CD14-positive monocyte (primary cell): ENCODE data around the gene UBE2G2. TPM values are rescaled to one million over a fixed set of nuclear protein-coding genes. Genes with fewer than 3 reads are reported as not detected.

Experiments
- DNase-seq, 3 donors: peaks; one replicate each; pipeline ENCODE4 v3.0.0-alpha.2; 2011 to 2022
- H2AFZ ChIP-seq: 2 replicates; pipeline ENCODE4 v1.6.0; 2012; ENCODE audit warnings: mild to moderate bottlenecking, low read depth, low read length, inconsistent platforms; ENCODE audit not compliant: insufficient read depth, poor library complexity, severe bottlenecking
- H3K27ac ChIP-seq, 2 donors: 1 replicate in 1 of 2; 2 replicates in 1 of 2; pipeline ENCODE4 v1.5.1; 2012 to 2013; ENCODE audit warnings: low read length in 2 of 2, control low read depth in 1 of 2, inconsistent platforms in 1 of 2, low read depth in 1 of 2, mild to moderate bottlenecking in 1 of 2
- H3K27me3 ChIP-seq, 2 donors: one replicate each; pipeline versions ENCODE4 v1.6.0 to v1.6.1; 2011 to 2013; ENCODE audit warnings: low read length in 2 of 2; ENCODE audit not compliant: control insufficient read depth in 2 of 2, insufficient read depth in 2 of 2
- H3K36me3 ChIP-seq, 2 donors: replicated peaks in 1 of 2; 1 replicate in 1 of 2; 2 replicates in 1 of 2; pipeline versions ENCODE4 v1.5.1 to v1.6.1; 2012 to 2013; ENCODE audit warnings: low read length in 2 of 2, control low read depth in 1 of 2, inconsistent platforms in 1 of 2, mild to moderate bottlenecking in 1 of 2; ENCODE audit not compliant: insufficient read depth in 2 of 2, control insufficient read depth in 1 of 2
- H3K4me1 ChIP-seq, 2 donors: 1 replicate in 1 of 2; 2 replicates in 1 of 2; pipeline versions ENCODE4 v1.5.1 to v1.6.1; 2012 to 2013; ENCODE audit warnings: low read length in 2 of 2, control low read depth in 1 of 2, inconsistent platforms in 1 of 2, mild to moderate bottlenecking in 1 of 2, moderate library complexity in 1 of 2; ENCODE audit not compliant: insufficient read depth in 2 of 2, control insufficient read depth in 1 of 2
- H3K4me2 ChIP-seq: replicated peaks from 2 replicates; pipeline ENCODE3; 2012; ENCODE audit warnings: low read length, moderate library complexity, mild to moderate bottlenecking; ENCODE audit not compliant: poor library complexity, severe bottlenecking; ENCODE audit errors: extremely low read depth
- H3K4me3 ChIP-seq, 3 experiments: fragments of 200-600 bp in 1 of 3; sonication (generic) in 1 of 3; replicated peaks in 1 of 3; 1 replicate in 2 of 3; 2 replicates in 1 of 3; pipeline ENCODE4 v1.5.1; 2011 to 2013; ENCODE audit warnings: low read length in 3 of 3, mild to moderate bottlenecking in 3 of 3, control low read depth in 2 of 3, low read depth in 2 of 3, inconsistent platforms in 1 of 3, moderate library complexity in 1 of 3
- H3K79me2 ChIP-seq: 2 replicates; pipeline ENCODE4 v1.6.0; 2012; ENCODE audit warnings: mild to moderate bottlenecking, control low read depth, inconsistent platforms, low read length, moderate library complexity; ENCODE audit not compliant: insufficient read depth
- H3K9ac ChIP-seq: 2 replicates; pipeline ENCODE4 v1.6.0; 2017; ENCODE audit warnings: low read length, mild to moderate bottlenecking; ENCODE audit not compliant: insufficient read depth, poor library complexity, severe bottlenecking
- H3K9me3 ChIP-seq, 2 donors: replicated peaks in 1 of 2; 1 replicate in 1 of 2; 2 replicates in 1 of 2; pipeline versions ENCODE4 v1.5.1 to v1.6.1; 2012 to 2013; ENCODE audit warnings: low read length in 2 of 2, control low read depth in 1 of 2; ENCODE audit not compliant: control insufficient read depth in 1 of 2, insufficient read depth in 1 of 2
- H4K20me1 ChIP-seq: 2 replicates; pipeline ENCODE4 v1.6.0; 2012; ENCODE audit warnings: mild to moderate bottlenecking, low read length, control low read depth, moderate library complexity; ENCODE audit not compliant: insufficient read depth
- H3K27ac Mint-ChIP-seq, 7 donors: one replicate each; pipeline ENCODE4 v1.8.0; 2020; ENCODE audit warnings: mild to moderate bottlenecking in 7 of 7, mixed read lengths in 7 of 7, moderate library complexity in 6 of 7, inconsistent platforms in 2 of 7
- H3K27me3 Mint-ChIP-seq, 3 donors: one replicate each; pipeline ENCODE4 v1.8.0; 2021 to 2022; ENCODE audit warnings: low read depth in 3 of 3, mild to moderate bottlenecking in 3 of 3, mixed read lengths in 3 of 3, moderate library complexity in 3 of 3, inconsistent platforms in 1 of 3
- H3K36me3 Mint-ChIP-seq, 2 donors: one replicate each; pipeline ENCODE4 v1.8.0; 2020; ENCODE audit warnings: mixed read lengths in 2 of 2, inconsistent platforms in 1 of 2, mild to moderate bottlenecking in 1 of 2
- H3K4me1 Mint-ChIP-seq: one replicate; pipeline ENCODE4 v1.8.0; 2020; ENCODE audit warnings: mild to moderate bottlenecking, mixed read lengths
- H3K4me3 Mint-ChIP-seq, 2 donors: one replicate each; pipeline ENCODE4 v1.8.0; 2020; ENCODE audit warnings: mild to moderate bottlenecking in 2 of 2, mixed read lengths in 2 of 2, moderate library complexity in 1 of 2
- H3K9me3 Mint-ChIP-seq, 7 donors: one replicate each; pipeline ENCODE4 v1.8.0; 2020 to 2022; ENCODE audit warnings: mixed read lengths in 7 of 7, mild to moderate bottlenecking in 6 of 7, moderate library complexity in 6 of 7, inconsistent platforms in 2 of 7
- CTCF ChIP-seq: fragments of 200-600 bp; IDR thresholded peaks from one replicate; pipeline ENCODE4 v1.8.0; 2022; ENCODE audit warnings: antibody characterized with exemption, mild to moderate bottlenecking
- WGBS: methylation state at CpG from one replicate; pipeline ENCODE4 v1.1.5; 2013; ENCODE audit warnings: missing lambda C conversion rate; ENCODE audit not compliant: insufficient coverage; 5-methylcytosine and 5-hydroxymethylcytosine counted together
- intact Hi-C, 2 donors: fragments of 100-400 bp; cut with micrococcal nuclease; formaldehyde crosslinking; loops; one replicate each; pipeline versions ENCODE4 v1.15.0 to v1.15.1; 2023
- polyA plus RNA-seq, 3 donors: library from polyadenylated mRNA; depleted of rRNA in 1 of 3; unstranded in 2 of 3; stranded (reverse) in 1 of 3; fragments of 300-500 nt in 2 of 3; fragments of >200 nt in 1 of 3; fragmentation: Illumina TruSeq in 2 of 3; gene quantifications; 1 replicate in 2 of 3; 2 replicates in 1 of 3; pipeline ENCODE4 v1.2.3, GENCODE V29; 2012 to 2021

The UBE2G2 gene
- polyA plus RNA-seq, 3 donors = 22.5 to 123 (median 31.0) TPM

DNA sequence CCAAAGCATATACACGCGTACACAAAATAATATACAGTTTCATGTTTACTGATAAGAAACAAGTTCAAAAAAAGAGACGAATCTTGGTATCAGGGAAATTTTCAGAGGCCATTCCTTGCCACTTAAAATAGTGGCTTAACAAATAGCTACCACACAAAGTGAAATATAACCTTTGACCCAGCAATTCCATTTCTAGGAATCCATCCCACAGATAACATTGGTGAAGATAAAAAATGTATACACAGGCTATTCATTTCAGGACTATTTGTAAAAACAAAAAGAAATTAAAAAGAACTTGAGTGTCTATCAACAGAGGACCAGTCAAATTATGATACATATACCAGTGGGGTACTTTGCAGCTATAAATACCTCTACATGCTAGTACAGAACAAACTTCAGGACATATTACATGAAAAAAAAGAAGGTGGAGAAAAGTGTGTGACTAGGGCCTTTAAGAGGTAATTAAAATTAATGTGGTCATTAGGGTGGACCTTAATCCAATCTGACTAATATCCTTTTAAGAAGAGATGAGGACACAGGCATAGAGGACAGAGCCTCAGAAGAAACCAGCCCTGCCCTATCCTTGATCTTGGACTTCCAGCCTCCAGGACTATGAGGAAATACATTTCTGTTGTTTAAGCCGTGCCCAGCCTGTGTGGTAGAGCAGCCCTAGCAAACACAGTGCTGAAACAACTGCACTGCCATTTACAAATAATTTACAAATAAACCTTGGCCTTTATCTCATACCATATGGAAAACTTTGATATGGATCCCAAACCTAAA is 7.8 kb downstream of the UBE2G2 start:
- Histone ChIP-seq H3K27me3 (no peaks in the 10 kb centered on the region), H3K36me3 (peaks cover 8 to 39% of the 10 kb centered on the region in 2 donors), H4K20me1 (peaks cover 58% of the 10 kb centered on the region), H3K4me2 (no peak overlapping the region), H3K27ac (no peak overlapping the region), H3K4me1 (no peaks in the 10 kb centered on the region), H3K4me3 (no peak overlapping the region), H3K79me2 (peaks cover 89% of the 10 kb centered on the region), H3K9me3 (no peaks in the 10 kb centered on the region), H2AFZ (no peak overlapping the region), H3K9ac (no peak overlapping the region)
- peak; percentile 53 for TF ChIP-seq CTCF
- Mint-ChIP-seq H3K4me3 (no peak overlapping the region), H3K4me1 (peaks cover 17% of the 10 kb centered on the region), H3K36me3 (peaks cover 42 to 43% of the 10 kb centered on the region in 2 donors), H3K27me3 (no peaks in the 10 kb centered on the region), H3K9me3 (peaks cover 0 to 2% (median 0%) of the 10 kb centered on the region in 7 donors), H3K27ac (peak overlapping the region in 2 of 7 donors; percentile 38 to 63)
- WGBS = no CpG with 5 or more reads among the region's 4 CpGs
- no peak for DNase-seq
- intact Hi-C loops = loop anchor here (5.0 kb wide), 2 partner anchors 281 to 286 kb away; no protein-coding TSS in a partner anchor

DNA sequence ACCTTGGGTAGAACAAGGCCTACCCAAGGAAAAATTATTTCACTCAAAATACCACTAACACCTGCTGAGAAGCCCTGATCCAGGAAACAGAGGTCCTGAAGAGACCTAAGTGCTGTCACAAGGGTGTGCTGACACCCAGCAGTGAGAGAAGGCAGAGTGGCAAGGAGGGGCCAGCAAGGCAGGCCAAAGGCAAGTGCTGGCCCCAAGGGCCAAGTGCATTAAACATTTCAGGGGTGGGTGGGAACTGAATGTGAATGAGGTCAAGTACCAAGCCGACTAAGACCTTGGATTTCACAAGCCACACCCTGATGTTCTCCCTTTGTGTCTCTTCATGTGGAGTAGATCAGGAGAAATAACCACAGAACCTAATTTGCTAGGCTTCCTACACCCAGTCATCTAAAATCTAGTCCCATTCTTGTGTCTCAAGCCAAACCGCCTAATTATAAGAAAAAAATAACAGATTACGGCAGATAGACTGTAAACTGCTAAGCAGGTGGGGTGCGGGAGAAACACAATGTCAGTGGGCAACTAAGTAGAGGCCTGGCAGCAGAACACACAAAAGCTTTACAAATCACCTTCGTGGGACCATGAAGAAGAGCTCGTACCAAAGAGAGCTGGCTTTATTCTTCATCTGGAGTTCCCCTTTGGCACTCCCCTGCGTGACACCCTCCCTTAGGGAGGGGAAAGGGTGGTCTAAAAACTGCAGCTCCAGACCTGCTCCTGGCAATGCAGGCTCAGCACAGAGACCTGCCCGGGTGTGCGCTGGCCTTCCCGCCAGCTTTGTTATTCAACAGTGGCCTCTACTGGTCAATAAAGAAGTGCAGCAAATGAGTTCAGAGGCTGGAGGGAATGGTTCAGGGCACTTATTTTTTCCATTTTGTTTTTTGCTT is 8.7 kb downstream of the UBE2G2 start:
- Histone ChIP-seq H3K4me1 (no peaks in the 10 kb centered on the region), H3K79me2 (peaks cover 87% of the 10 kb centered on the region), H3K9ac (no peak overlapping the region), H3K36me3 (peaks cover 8 to 31% of the 10 kb centered on the region in 2 donors), H4K20me1 (peaks cover 66% of the 10 kb centered on the region), H2AFZ (no peak overlapping the region), H3K27ac (no peak overlapping the region), H3K4me2 (no peak overlapping the region), H3K27me3 (no peaks in the 10 kb centered on the region), H3K9me3 (no peaks in the 10 kb centered on the region), H3K4me3 (no peak overlapping the region)
- Mint-ChIP-seq H3K4me1 (peaks cover 13% of the 10 kb centered on the region), H3K27me3 (no peaks in the 10 kb centered on the region), H3K9me3 (peaks cover 0 to 2% (median 0%) of the 10 kb centered on the region in 7 donors), H3K4me3 (no peak overlapping the region), H3K27ac (peak overlapping the region in 2 of 7 donors; percentile 33 to 63), H3K36me3 (peaks cover 35 to 36% of the 10 kb centered on the region in 2 donors)
- intact Hi-C loops = loop anchor here (5.0 kb wide), 2 partner anchors 281 to 286 kb away; no protein-coding TSS in a partner anchor
- DNase-seq = peak; percentile 28 to 37 (median 36)
- WGBS = 0% methylated on average over 4 of the region's 10 CpGs
- TF ChIP-seq CTCF = peak; percentile 77
